GM18870 (cell line): ENCODE results near the gene CPVL.

Experiments
- ATAC-seq: cut with Tn5 transposase; IDR thresholded peaks from one replicate; pipeline ENCODE4 v1.9.1; 2021; ENCODE audit warnings: moderate library complexity; ENCODE audit not compliant: unreplicated experiment

The CPVL gene

DNA sequence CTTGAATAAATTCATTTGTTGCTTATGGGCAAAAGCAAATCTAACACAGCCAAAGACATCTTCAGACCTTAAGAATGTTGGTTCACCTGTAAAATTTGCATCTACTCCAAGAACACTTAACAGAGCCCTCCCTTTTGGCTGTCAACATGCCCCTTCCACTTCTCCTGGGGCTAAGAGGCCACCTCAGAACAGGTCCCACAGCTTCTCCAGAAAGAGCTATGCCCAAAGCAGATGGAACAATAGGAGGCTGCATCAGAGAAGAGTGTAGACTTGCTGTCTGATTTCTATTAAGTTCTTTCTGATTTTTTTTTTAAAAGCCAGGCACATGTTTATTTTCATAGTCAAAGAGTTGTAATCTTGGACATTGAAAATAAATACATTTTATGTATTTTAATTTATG lies 162.1 kb downstream of the CPVL start:
- no peak for ATAC-seq

GRCh38 chr7:28983396-28984190 lies 162.7 kb downstream of the CPVL start:
- ATAC-seq = no peak

DNA sequence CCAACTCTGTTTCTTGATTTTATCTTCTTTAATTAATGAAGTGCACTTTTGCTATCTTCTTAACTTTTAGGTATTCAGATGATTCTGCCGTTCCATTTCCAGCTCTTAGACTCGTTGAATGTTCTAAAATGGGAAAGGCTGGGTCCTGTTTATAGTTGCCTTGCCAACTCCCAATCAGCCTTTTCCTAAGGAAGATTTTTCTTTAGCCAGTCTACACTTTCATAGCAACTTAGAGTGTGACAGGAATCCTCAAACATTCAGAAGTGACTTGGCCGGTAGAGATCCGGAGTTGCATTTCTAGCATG lies 165.2 kb downstream of the CPVL start:
- ATAC-seq = no peak

DNA sequence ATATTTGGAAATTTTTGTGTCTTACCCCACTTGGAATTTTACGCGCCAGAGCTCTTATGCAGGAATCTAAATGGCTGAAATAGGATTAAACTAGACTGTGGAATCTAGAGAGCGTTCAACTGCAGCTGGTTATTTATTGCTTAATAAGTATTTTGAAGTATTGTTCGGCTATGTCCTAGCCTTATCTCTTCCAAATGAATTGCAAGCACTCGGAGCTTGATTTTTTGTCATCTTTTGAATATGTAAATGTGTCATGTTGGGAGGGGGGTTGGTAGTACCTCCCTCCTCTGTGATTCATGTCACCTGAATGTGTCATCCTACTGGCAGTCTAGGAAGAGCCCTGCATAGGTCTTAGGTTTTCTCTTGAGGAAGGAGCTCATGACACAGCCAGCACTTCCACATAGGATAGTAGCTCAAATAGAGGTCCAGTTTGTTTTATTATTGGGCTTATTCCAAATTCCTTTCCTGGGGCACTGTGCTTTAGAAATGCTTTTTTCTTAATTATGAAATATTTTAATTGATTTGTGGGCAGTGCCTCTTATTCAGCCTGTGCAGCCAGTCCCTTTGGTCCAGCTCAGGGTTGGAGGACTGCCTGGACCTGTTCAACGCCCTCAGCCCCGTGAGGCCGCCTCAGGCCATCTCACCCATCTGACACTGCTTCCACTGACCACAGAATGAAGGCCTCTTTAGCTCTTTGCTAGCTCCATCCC lies 165.7 kb downstream of the CPVL start:
- ATAC-seq = no peak

DNA sequence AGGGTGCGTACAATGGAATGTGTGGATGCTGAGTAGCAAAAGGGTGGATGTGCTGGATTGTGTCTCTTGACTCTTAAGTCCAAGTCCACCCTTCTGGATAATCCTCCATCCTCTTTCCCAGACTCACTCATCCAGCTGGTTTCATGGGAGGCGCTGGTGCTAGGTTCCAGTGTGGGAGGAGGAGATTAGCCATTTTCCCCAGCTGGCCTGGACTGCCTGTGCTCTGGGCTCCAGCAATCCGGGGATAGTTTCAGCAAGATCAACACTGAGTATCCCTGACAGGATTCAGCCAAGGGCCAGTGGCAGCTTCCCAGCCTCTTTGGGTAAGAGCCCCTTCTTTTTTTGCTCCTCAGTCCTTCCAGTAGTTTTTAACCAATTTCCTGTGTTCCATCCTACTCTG lies 166.6 kb downstream of the CPVL start:
- no peak for ATAC-seq

- ATAC-seq = no peak
Observed at GRCh38 chr7:28977881-28978280, 168.5 kb downstream of the CPVL start.

- no peak for ATAC-seq
Observed at GRCh38 chr7:28976022-28976421, 170.3 kb downstream of the CPVL start.

- no peak for ATAC-seq
Observed at GRCh38 chr7:28973591-28973990, 172.7 kb downstream of the CPVL start.

DNA sequence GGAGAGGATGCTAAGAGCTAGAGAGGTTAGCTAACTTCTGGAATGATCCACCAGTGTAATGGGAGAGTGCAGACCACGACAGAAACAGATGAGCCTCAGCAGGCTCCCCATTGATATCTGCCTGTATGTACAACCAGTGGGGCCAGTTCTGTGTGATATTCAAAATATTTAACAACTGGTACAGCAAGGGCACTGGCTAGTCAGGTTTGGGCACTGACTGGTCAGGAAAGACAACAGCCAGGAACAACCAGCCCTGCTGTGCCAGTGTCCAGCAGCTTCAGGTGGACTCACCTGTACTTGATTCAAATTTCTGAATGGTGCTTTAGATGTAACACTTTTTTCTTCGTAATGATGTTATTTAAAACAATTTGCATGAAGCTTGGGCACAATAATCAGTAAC lies 182.3 kb downstream of the CPVL start:
- ATAC-seq = no peak

DNA sequence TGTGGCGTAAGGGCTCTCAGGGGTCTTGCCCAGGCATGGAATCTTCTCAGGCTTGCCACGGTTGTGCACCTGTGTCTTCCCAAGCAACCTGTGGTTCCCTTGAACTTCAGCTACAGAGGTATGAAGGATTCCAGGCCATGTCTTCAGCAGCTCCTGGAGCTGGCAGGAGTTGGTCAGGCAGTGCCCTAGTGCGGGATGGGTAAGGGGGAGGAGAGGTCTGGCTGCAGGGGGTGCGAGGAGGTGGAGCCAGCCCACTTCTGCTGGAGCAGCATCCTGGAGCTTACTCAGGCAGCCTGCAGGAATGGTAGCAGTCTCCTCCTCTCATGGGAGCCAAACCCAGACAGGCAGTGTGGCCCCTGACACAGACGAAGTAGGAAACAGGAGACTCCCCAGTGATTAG lies 184.4 kb downstream of the CPVL start:
- no peak for ATAC-seq

- no peak for ATAC-seq
Observed at GRCh38 chr7:28960071-28960840, 186.1 kb downstream of the CPVL start.

DNA sequence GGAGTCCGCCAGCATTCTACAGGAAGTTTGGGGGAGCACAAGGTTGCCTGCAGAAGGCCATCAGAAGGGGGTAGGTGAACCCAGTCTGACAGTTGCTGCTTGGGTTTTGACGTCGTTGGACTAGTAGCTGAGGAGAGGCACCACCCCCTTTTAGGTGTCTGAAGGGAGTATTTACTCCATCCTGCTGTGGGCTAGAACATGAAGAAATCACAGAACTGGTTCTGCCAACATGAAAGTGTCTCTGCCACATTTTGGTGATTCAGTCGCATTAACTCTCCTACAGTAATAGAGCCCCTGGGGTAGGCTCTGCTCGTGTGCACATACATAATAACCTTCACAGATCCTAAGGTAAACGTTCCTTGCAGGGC lies 187.4 kb downstream of the CPVL start:
- ATAC-seq = no peak

DNA sequence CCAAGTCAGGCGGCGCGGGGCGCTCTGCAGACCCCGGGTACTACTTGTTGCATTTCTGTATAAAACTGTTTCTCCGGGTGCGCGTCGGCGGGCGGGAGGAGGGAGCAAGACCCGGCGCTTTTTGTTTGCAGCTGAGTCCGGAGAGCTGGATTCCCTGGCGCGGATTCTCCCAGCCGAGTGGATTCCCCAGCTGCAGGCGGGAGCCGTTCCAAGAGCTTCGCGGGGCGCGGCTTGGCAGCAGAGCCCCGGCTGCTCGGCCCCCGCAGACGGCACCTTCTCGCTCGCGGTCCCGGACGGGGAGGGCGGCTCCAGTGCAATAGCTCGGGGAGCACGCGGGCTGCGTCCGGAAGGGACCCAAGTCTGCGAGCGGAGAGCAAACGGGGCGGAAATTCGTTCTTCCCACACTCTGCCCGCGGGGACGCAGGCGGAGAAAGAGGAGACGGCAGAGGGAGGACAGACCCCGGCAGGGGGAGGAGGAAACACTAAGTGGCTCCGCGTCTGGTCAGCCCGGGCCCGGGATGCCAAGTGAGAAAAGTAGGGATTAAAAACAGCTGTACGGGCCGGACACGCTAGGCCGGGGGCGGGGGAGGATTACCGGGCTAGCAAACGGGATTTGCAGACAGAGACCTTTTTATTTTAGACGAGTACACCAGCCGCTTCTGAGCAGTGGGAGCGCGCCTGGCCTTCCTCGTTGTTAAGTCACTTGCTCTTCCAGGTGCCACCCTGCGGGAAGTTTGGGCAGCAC lies 187.9 kb downstream of the CPVL start, which contains the start of gene TRIL:
Gene TRIL, minus strand, starts transcription at position 96 of the 745 bp plus-strand sequence. CDS start 284 bp downstream, outside the sequence.
- ATAC-seq = no peak

DNA sequence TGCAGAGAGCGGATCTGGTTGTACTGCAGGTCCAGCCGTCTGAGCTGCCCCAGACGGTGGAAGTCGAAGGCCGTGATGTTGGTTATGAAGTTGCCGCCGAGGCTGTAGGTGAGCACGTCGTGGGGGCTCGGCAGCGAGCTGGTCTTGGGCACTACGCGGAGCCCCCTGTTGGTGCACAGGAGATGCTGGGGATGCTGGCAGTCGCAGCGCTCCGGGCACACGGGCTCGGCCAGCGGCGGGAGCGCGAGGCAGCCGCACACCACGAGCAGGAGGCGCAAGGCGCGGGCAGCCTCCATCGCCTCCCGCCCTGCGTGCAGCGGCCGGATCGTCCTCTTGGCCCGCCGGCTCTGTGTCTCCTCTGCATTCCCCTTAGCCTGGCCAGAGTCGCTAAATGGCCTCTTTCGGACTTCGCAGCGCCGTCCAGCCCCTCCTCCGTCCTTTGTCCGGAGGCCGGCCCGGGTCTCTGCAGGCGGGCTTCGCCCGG lies 188.5 kb downstream of the CPVL start:
- ATAC-seq = no peak

DNA sequence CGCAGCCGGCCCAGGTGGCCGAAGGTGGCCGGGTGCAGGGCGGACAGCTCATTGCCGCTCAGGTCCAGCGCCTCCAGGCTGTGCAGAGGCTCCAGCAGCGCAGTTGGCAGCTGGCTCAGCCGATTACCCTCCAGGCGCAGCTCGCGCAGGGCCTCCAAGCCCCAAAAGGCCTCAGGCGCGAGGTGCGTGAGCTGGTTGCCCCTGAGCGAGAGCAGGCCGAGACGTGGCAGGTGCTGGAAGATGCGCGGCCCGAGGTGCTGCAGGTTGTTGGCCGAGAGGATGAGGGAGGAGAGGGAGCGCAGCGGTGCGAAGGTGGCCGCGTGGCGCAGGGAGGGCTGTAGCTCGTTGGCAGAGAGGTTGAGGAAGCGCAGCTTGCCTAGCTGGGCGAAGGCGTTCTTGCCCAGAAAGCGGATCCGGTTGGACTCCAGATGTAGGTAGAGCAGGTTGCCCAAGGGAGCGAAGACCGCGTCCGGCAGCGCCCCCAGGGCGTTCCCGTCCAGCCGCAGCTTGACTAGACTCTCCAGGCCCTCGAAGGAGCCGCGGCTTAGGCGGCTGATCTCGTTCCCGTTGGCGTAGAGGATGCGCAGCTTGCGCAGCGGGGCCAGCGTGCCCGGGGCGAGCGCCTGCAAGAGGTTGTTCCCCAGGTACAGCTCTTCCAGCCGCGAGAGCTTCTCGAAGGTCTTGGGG lies 189.1 kb downstream of the CPVL start:
- ATAC-seq = no peak

- no peak for ATAC-seq
Observed at GRCh38 chr7:28956608-28957063, 189.7 kb downstream of the CPVL start.

DNA sequence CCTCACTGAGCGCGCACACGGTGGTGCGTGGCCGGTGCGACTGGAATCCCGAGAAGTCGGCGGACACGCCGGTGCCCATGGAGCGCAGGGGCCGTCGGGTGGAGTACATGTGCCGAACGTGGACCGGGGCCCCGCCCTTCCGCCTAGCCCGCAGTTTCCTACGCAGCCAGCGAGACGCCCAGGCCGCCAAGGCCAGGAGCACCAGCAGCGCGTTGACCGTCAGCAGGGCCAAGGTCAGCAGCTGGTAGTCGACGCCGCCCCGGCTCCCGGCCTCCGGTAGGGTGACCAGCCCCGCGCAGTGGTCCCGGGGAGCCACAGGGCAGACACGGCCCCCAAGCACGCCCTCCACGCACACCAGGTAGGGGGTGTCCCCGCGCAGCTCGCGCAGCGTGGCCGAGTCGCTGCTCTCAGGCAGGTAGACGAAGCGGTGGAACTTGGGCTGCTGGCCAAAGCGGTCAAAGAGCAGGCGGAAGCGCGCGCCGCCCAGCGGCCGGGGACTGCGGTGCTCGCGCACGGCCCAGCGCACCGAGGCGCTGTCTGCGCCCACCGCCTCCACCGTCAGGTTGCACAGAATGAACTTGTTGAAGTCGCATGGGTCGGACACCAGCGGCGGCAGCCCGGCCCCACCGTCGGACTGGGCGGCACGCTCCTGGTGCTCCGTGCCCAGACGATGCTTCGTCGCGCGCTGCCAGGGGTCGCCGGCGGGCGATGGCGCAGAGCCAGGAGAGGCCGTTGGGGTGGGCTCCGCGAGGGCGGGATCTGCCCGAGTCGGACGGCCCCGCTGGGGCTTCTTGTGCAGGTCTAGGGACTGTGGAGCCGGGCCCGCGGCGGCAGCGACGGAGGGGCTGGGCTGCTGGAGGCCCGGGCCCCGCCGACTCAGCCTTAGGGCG lies 190.4 kb downstream of the CPVL start:
- ATAC-seq = no peak

GRCh38 chr7:28955356-28955717 lies 191.0 kb downstream of the CPVL start:
- no peak for ATAC-seq

- no peak for ATAC-seq
Observed at GRCh38 chr7:28954946-28955345, 191.4 kb downstream of the CPVL start.
